ENCODE data around the gene EYA4. TPM values are rescaled to one million over a fixed set of nuclear protein-coding genes. Genes with fewer than 3 reads are reported as not detected.

Gene EYA4
- total RNA-seq, 2 experiments from 2014 or later, result not detected

DNA sequence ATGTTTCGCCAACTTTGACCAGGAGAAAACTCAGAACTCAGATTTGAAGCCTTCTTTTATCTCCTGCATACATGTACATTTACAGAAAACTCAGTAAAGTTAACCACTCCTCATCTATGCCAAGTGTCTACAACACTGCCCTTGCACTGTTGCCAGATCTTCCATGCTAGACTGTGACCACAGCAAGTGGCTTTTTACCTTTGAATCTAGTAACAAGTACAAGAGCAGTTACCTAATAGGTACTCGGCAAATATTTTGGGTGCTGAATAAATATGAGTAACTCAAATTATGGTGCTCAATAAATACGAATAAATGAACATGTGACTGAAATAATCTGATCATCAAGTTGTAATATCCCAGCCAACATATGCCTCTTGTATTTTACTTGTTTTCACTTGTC lies 184.9 kb downstream of the EYA4 start:
- Histone ChIP-seq H3K27ac (ENCODE audit: low read depth in 1 of 2, low read length in 2 of 2) (no peak overlapping the region), H3K36me3 (ENCODE audit: insufficient read depth, low read length) (no peaks in the 10 kb centered on the region), H3K4me1 (ENCODE audit: insufficient read depth, low read length) (no peaks in the 10 kb centered on the region), H3K9me3 (ENCODE audit: control insufficient read depth in 1 of 2, insufficient read depth in 1 of 2, low read length in 2 of 2) (peaks cover 0 to 9% of the 10 kb centered on the region in 2 experiments), H3K27me3 (ENCODE audit: control insufficient read depth in 1 of 2, insufficient read depth in 2 of 2, low read length in 2 of 2) (no peaks in the 10 kb centered on the region), H3K4me3 (ENCODE audit: low read length) (no peak overlapping the region)
- TF ChIP-seq, protein P1, sequence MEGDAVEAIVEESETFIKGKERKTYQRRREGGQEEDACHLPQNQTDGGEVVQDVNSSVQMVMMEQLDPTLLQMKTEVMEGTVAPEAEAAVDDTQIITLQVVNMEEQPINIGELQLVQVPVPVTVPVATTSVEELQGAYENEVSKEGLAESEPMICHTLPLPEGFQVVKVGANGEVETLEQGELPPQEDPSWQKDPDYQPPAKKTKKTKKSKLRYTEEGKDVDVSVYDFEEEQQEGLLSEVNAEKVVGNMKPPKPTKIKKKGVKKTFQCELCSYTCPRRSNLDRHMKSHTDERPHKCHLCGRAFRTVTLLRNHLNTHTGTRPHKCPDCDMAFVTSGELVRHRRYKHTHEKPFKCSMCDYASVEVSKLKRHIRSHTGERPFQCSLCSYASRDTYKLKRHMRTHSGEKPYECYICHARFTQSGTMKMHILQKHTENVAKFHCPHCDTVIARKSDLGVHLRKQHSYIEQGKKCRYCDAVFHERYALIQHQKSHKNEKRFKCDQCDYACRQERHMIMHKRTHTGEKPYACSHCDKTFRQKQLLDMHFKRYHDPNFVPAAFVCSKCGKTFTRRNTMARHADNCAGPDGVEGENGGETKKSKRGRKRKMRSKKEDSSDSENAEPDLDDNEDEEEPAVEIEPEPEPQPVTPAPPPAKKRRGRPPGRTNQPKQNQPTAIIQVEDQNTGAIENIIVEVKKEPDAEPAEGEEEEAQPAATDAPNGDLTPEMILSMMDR (IDR thresholded peaks at IDR 0.05), result no peak
- no peak for ATAC-seq (ENCODE audit: poor library complexity)
- Mint-ChIP-seq H3K9me3 (peaks cover 4% of the 10 kb centered on the region), H3K27me3 (no peaks in the 10 kb centered on the region), H3K4me1 (ENCODE audit: low read depth) (no peaks in the 10 kb centered on the region), H3K36me3 (ENCODE audit: low read depth) (no peaks in the 10 kb centered on the region), H3K4me3 (no peak overlapping the region), H3K27ac (no peak overlapping the region)
- no peak for DNase-seq
- ChIA-PET CTCF (no interaction called here), POLR2A (no interaction called here)
- intact Hi-C loops (cut with DNase I, micrococcal nuclease), result no loop called here

DNA sequence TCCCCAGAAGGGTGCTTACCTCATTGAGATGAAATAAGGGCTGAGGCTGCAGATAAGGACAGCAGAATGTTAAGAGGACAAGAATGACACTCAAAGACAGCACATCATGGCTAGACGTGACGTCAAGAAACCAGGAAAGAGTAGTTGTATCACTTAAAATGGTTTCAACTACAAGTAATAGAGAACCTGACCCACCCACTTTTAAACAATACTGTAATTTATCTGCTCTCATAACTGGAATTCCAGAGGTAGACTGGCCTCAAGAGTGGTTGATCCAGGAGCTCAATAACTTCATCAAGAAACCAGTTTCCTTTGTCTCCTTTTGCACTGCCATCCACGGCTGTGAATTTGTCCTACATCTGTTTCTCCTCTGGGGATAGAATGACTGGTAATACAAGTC lies 187.1 kb downstream of the EYA4 start:
- H3K4me3 Mint-ChIP-seq, result no peak overlapping the region
- Histone ChIP-seq H3K27ac (ENCODE audit: low read depth in 1 of 2, low read length in 2 of 2) (no peak overlapping the region), H3K9me3 (ENCODE audit: control insufficient read depth in 1 of 2, insufficient read depth in 1 of 2, low read length in 2 of 2) (peaks cover 0 to 9% of the 10 kb centered on the region in 2 experiments), H3K4me3 (ENCODE audit: low read length) (no peak overlapping the region), H3K4me1 (ENCODE audit: insufficient read depth, low read length) (no peaks in the 10 kb centered on the region), H3K27me3 (ENCODE audit: control insufficient read depth in 1 of 2, insufficient read depth in 2 of 2, low read length in 2 of 2) (no peaks in the 10 kb centered on the region), H3K36me3 (ENCODE audit: insufficient read depth, low read length) (no peaks in the 10 kb centered on the region)
- peaks cover 4% of the 10 kb centered on the region for H3K9me3 Mint-ChIP-seq
- TF ChIP-seq, protein P1 (IDR thresholded peaks at IDR 0.05), result no peak
- no peak for ATAC-seq (ENCODE audit: poor library complexity)
- no peak overlapping the region for H3K27ac Mint-ChIP-seq
- H3K27me3 Mint-ChIP-seq, result no peaks in the 10 kb centered on the region
- CTCF ChIA-PET, result no interaction called here
- no peaks in the 10 kb centered on the region for H3K36me3 Mint-ChIP-seq (ENCODE audit: low read depth)
- H3K4me1 Mint-ChIP-seq (ENCODE audit: low read depth), result no peaks in the 10 kb centered on the region
- intact Hi-C loops (cut with DNase I, micrococcal nuclease), result no loop called here
- no peak for DNase-seq
- POLR2A ChIA-PET, result no interaction called here

DNA sequence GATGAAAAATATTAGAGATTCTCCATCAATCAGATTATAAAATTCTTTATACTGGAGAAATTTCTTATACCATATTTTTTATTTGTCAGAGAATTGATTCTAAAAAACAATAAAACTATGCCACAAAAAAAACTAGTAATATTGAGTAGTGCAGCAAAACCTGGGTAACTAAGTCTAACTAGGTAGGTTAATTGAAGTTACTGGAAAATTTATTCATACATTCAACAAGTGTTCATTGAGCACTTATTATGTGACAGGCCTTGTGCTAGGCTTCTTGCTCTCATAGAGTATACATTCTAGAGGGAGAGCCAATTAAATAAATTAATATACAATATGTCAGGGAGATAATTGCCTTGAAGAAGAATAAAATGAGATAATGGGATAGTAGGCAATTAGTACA lies 189.4 kb downstream of the EYA4 start:
- H3K27me3 ChIP-seq (ENCODE audit: control insufficient read depth in 1 of 2, insufficient read depth in 2 of 2, low read length in 2 of 2), result no peaks in the 10 kb centered on the region
- CTCF ChIA-PET, result no interaction called here
- H3K9me3 ChIP-seq (ENCODE audit: control insufficient read depth in 1 of 2, insufficient read depth in 1 of 2, low read length in 2 of 2), result no peaks in the 10 kb centered on the region
- ATAC-seq (ENCODE audit: poor library complexity) (no peak), DNase-seq (no peak)
- H3K4me1 ChIP-seq (ENCODE audit: insufficient read depth, low read length), result no peaks in the 10 kb centered on the region
- no peak overlapping the region for H3K27ac Mint-ChIP-seq
- no peaks in the 10 kb centered on the region for H3K36me3 Mint-ChIP-seq (ENCODE audit: low read depth)
- no peak overlapping the region for H3K27ac ChIP-seq (ENCODE audit: low read depth in 1 of 2, low read length in 2 of 2)
- intact Hi-C loops (cut with DNase I, micrococcal nuclease), result no loop called here
- no peaks in the 10 kb centered on the region for H3K36me3 ChIP-seq (ENCODE audit: insufficient read depth, low read length)
- no peaks in the 10 kb centered on the region for H3K4me1 Mint-ChIP-seq (ENCODE audit: low read depth)
- peaks cover 4% of the 10 kb centered on the region for H3K9me3 Mint-ChIP-seq
- TF ChIP-seq, protein P1 (IDR thresholded peaks at IDR 0.05), result no peak
- H3K4me3 ChIP-seq (ENCODE audit: low read length), result no peak overlapping the region
- POLR2A ChIA-PET, result no interaction called here
- H3K27me3 Mint-ChIP-seq, result no peaks in the 10 kb centered on the region
- no peak overlapping the region for H3K4me3 Mint-ChIP-seq
